Smooth muscle cell (in vitro differentiated cells): ENCODE data around the gene PHLDB2. TPM values are rescaled to one million over a fixed set of nuclear protein-coding genes. Genes with fewer than 3 reads are reported as not detected.

ENCODE experiments used
- DNase-seq: peaks from one replicate; lab custom pipeline; 2025; ENCODE audit not compliant: unreplicated experiment; lab: John Stamatoyannopoulos, UW
- H2AFZ ChIP-seq: fragments of 200-600 bp; sonication (generic); 2 replicates; pipeline ENCODE4 v1.6.0; 2016; ENCODE audit warnings: antibody characterized with exemption, low read depth, mild to moderate bottlenecking
- H3F3A ChIP-seq: fragments of 200-600 bp; sonication (generic); 2 replicates; pipeline ENCODE4 v1.6.0; 2017; ENCODE audit warnings: antibody characterized with exemption, low read depth
- H3K27ac ChIP-seq: fragments of 200-600 bp; sonication (generic); 2 replicates; pipeline ENCODE4 v1.5.1; 2016; ENCODE audit warnings: low read depth, mild to moderate bottlenecking
- H3K27me3 ChIP-seq: fragments of 200-600 bp; sonication (generic); 2 replicates; pipeline ENCODE4 v1.6.1; 2016; ENCODE audit warnings: low read depth, mild to moderate bottlenecking
- H3K36me3 ChIP-seq: fragments of 200-600 bp; sonication (generic); 2 replicates; pipeline ENCODE4 v1.5.1; 2016; ENCODE audit warnings: low read depth
- H3K4me1 ChIP-seq: fragments of 200-600 bp; sonication (generic); 2 replicates; pipeline ENCODE4 v1.5.1; 2016; ENCODE audit warnings: low read depth
- H3K4me2 ChIP-seq: fragments of 200-600 bp; sonication (generic); 2 replicates; pipeline ENCODE4 v1.6.0; 2016; ENCODE audit warnings: mild to moderate bottlenecking
- H3K4me3 ChIP-seq: fragments of 200-600 bp; sonication (generic); 2 replicates; pipeline ENCODE4 v1.5.1; 2016; ENCODE audit warnings: mild to moderate bottlenecking
- H3K79me2 ChIP-seq: fragments of 200-600 bp; sonication (generic); 2 replicates; pipeline ENCODE4 v1.6.0; 2016; ENCODE audit warnings: low read depth, mild to moderate bottlenecking
- H3K9ac ChIP-seq: fragments of 200-600 bp; sonication (generic); 2 replicates; pipeline ENCODE4 v1.6.0; 2016; ENCODE audit warnings: low read depth
- H3K9me3 ChIP-seq: fragments of 200-600 bp; sonication (generic); replicated peaks from 2 replicates; pipeline ENCODE4 v1.5.1; 2016; ENCODE audit warnings: low read depth
- H4K20me1 ChIP-seq: fragments of 200-600 bp; sonication (generic); 2 replicates; pipeline ENCODE4 v1.6.0; 2016; ENCODE audit warnings: low read depth
- CTCF ChIP-seq: fragments of 200-600 bp; sonication (generic); IDR thresholded peaks from 2 replicates; pipeline ENCODE4 v1.5.1; 2017; ENCODE audit warnings: borderline replicate concordance, mild to moderate bottlenecking, antibody characterized with exemption; ENCODE audit not compliant: insufficient read depth, poor library complexity, severe bottlenecking
- WGBS: methylation state at CpG from one replicate; pipeline ENCODE4 v1.1.7; 2016; ENCODE audit warnings: low lambda C conversion rate; 5-methylcytosine and 5-hydroxymethylcytosine counted together
- polyA plus RNA-seq: library from polyadenylated mRNA; unstranded; fragments of >200 nt; fragmentation: Nextera tagmentation; extraction: Ambion mirVana; gene quantifications from 2 replicates; pipeline ENCODE4 v1.2.1, GENCODE V29; 2016
- total RNA-seq: library from RNA; depleted of rRNA; stranded (reverse); fragments of >200 nt; gene quantifications from 2 replicates; pipeline ENCODE4 v1.2.3, GENCODE V29; 2014

The PHLDB2 gene
- total and polyA plus RNA-seq, 2 experiments from 2014 or later, result 40.5 to 79.7 TPM

GRCh38 chr3:111867889-111868426, 8.9 kb downstream of the PHLDB2 start:
- Histone ChIP-seq H3K27ac (peak overlapping the region; percentile 22), H3K4me1 (peaks cover 71% of the 10 kb centered on the region), H3K9ac (no peak overlapping the region), H2AFZ (no peak overlapping the region), H3K27me3 (no peaks in the 10 kb centered on the region), H3K4me2 (peak overlapping the region; percentile 33), H4K20me1 (peaks cover 34% of the 10 kb centered on the region), H3K36me3 (no peaks in the 10 kb centered on the region), H3K4me3 (no peak overlapping the region), H3K79me2 (peaks cover 91% of the 10 kb centered on the region), H3K9me3 (no peaks in the 10 kb centered on the region), H3F3A (peaks cover 35% of the 10 kb centered on the region)
- TF ChIP-seq CTCF, result no peak
- WGBS, result 89% methylated on average over 7 of the region's 7 CpGs
- DNase-seq, result no peak

GRCh38 chr3:111870620-111871019, 11.6 kb downstream of the PHLDB2 start:
- H3K9ac ChIP-seq, result no peak overlapping the region
- H3K27me3 ChIP-seq, result no peaks in the 10 kb centered on the region
- H3K79me2 ChIP-seq, result peaks cover 98% of the 10 kb centered on the region
- H3K4me3 ChIP-seq, result no peak overlapping the region
- peaks cover 16% of the 10 kb centered on the region for H3F3A ChIP-seq
- no peak for TF ChIP-seq CTCF
- peak overlapping the region; percentile 27 for H3K27ac ChIP-seq
- H3K36me3 ChIP-seq, result no peaks in the 10 kb centered on the region
- H4K20me1 ChIP-seq, result peaks cover 56% of the 10 kb centered on the region
- no peak overlapping the region for H2AFZ ChIP-seq
- H3K9me3 ChIP-seq, result no peaks in the 10 kb centered on the region
- WGBS, result 90% methylated on average over 3 of the region's 3 CpGs
- peaks cover 56% of the 10 kb centered on the region for H3K4me1 ChIP-seq
- no peak for DNase-seq
- no peak overlapping the region for H3K4me2 ChIP-seq

GRCh38 chr3:111871809-111872623, 13.0 kb downstream of the PHLDB2 start:
- H3K27ac ChIP-seq, result peak overlapping the region; percentile 63
- no peaks in the 10 kb centered on the region for H3K36me3 ChIP-seq
- H2AFZ ChIP-seq, result no peak overlapping the region
- no peak for DNase-seq
- H3K27me3 ChIP-seq, result no peaks in the 10 kb centered on the region
- WGBS, result 74% methylated on average over 6 of the region's 6 CpGs
- peaks cover 12% of the 10 kb centered on the region for H3F3A ChIP-seq
- TF ChIP-seq CTCF, result no peak
- H3K4me1 ChIP-seq, result peaks cover 54% of the 10 kb centered on the region
- no peaks in the 10 kb centered on the region for H3K9me3 ChIP-seq
- no peak overlapping the region for H3K4me2 ChIP-seq
- peaks cover 99% of the 10 kb centered on the region for H3K79me2 ChIP-seq
- H4K20me1 ChIP-seq, result peaks cover 56% of the 10 kb centered on the region
- no peak overlapping the region for H3K9ac ChIP-seq
- H3K4me3 ChIP-seq, result no peak overlapping the region
